SK-N-SH treated with all-trans-retinoic acid at 6 μM for 48 hours (cell line): ENCODE results near the gene ZBTB22.

Experiments used
- BACH2 ChIP-seq: fragments of 250-450 bp; sonication (Bioruptor Pico); IDR thresholded peaks from 2 replicates; pipeline ENCODE4 v1.9.0; 2021; ENCODE audit warnings: mild to moderate bottlenecking, borderline replicate concordance
- CREB5 ChIP-seq: fragments of 250-450 bp; sonication (Bioruptor Pico); IDR thresholded peaks from 2 replicates; pipeline ENCODE4 v1.5.1; 2020; ENCODE audit warnings: low read depth, mild to moderate bottlenecking, moderate library complexity
- CSDC2 ChIP-seq: fragments of 250-450 bp; sonication (Bioruptor Pico); IDR thresholded peaks from 2 replicates; pipeline ENCODE4 v1.5.0; 2020; ENCODE audit warnings: mild to moderate bottlenecking, moderate library complexity
- CSRNP3 ChIP-seq: fragments of 250-450 bp; sonication (Bioruptor Pico); IDR thresholded peaks from 2 replicates; pipeline ENCODE4 v1.5.1; 2021; ENCODE audit warnings: mild to moderate bottlenecking, moderate library complexity
- GLIS3 ChIP-seq: fragments of 250-450 bp; sonication (Bioruptor Pico); IDR thresholded peaks from 2 replicates; pipeline ENCODE4 v1.5.0; 2020; ENCODE audit warnings: mild to moderate bottlenecking, moderate library complexity
- ISL1 ChIP-seq: fragments of 250-450 bp; sonication (Bioruptor Pico); IDR thresholded peaks from 2 replicates; pipeline ENCODE4 v2.1.2; 2022; ENCODE audit warnings: mild to moderate bottlenecking, moderate library complexity
- PATZ1 ChIP-seq: fragments of 250-450 bp; sonication (Bioruptor Pico); IDR thresholded peaks from 2 replicates; pipeline ENCODE4 v1.8.0; 2020; ENCODE audit warnings: mild to moderate bottlenecking, moderate library complexity, borderline replicate concordance
- PPARA ChIP-seq: fragments of 250-450 bp; sonication (Bioruptor Pico); IDR thresholded peaks from 2 replicates; pipeline ENCODE4 v1.5.0; 2020; ENCODE audit warnings: mild to moderate bottlenecking, borderline replicate concordance
- RARB ChIP-seq: fragments of 250-450 bp; sonication (Bioruptor Pico); IDR thresholded peaks from 2 replicates; pipeline ENCODE4 v1.8.0; 2021; ENCODE audit warnings: mild to moderate bottlenecking, moderate library complexity
- TCF4 ChIP-seq: fragments of 250-450 bp; sonication (Bioruptor Pico); IDR thresholded peaks from 2 replicates; pipeline ENCODE4 v1.8.0; 2021; ENCODE audit warnings: mild to moderate bottlenecking, moderate library complexity, borderline replicate concordance
- TSHZ2 ChIP-seq: fragments of 250-450 bp; sonication (Bioruptor Pico); IDR thresholded peaks from 2 replicates; pipeline ENCODE4 v1.5.0; 2020; ENCODE audit warnings: mild to moderate bottlenecking, moderate library complexity
- ZC3H10 ChIP-seq: fragments of 250-450 bp; sonication (Bioruptor Pico); IDR thresholded peaks from 2 replicates; pipeline ENCODE4 v1.5.1; 2021; ENCODE audit warnings: mild to moderate bottlenecking, moderate library complexity
- ZFP3 ChIP-seq: fragments of 250-450 bp; sonication (Bioruptor Pico); IDR thresholded peaks from 2 replicates; pipeline ENCODE4 v1.5.0; 2020; ENCODE audit warnings: mild to moderate bottlenecking, moderate library complexity
- ZNF565 ChIP-seq: fragments of 450-650 bp; formaldehyde crosslinking; conservative IDR thresholded peaks from 2 replicates; pipeline ENCODE4 v1.5.0; 2020; ENCODE audit warnings: low read depth, mild to moderate bottlenecking, moderate library complexity

- no peak for TF ChIP-seq GLIS3 (CRISPR knock-in tag)
- no peak for TF ChIP-seq ZNF565 (CRISPR knock-in tag)
- TF ChIP-seq ZC3H10 (CRISPR knock-in tag): no peak
- TF ChIP-seq CSDC2 (CRISPR knock-in tag): no peak
- TF ChIP-seq TCF4: no peak
- no peak for TF ChIP-seq TSHZ2 (CRISPR knock-in tag)
- TF ChIP-seq PATZ1: no peak
- no peak for TF ChIP-seq RARB
- no peak for TF ChIP-seq ISL1
- no peak for TF ChIP-seq CREB5 (CRISPR knock-in tag)
- no peak for TF ChIP-seq BACH2
- TF ChIP-seq CSRNP3: no peak
- TF ChIP-seq PPARA (CRISPR knock-in tag): no peak
- no peak for TF ChIP-seq ZFP3 (CRISPR knock-in tag)
Measured at GRCh38 chr6:33278392-33278741, 39.2 kb downstream of the ZBTB22 start.
